ENCODE measurements around the gene MFAP3L.

Gene MFAP3L

DNA sequence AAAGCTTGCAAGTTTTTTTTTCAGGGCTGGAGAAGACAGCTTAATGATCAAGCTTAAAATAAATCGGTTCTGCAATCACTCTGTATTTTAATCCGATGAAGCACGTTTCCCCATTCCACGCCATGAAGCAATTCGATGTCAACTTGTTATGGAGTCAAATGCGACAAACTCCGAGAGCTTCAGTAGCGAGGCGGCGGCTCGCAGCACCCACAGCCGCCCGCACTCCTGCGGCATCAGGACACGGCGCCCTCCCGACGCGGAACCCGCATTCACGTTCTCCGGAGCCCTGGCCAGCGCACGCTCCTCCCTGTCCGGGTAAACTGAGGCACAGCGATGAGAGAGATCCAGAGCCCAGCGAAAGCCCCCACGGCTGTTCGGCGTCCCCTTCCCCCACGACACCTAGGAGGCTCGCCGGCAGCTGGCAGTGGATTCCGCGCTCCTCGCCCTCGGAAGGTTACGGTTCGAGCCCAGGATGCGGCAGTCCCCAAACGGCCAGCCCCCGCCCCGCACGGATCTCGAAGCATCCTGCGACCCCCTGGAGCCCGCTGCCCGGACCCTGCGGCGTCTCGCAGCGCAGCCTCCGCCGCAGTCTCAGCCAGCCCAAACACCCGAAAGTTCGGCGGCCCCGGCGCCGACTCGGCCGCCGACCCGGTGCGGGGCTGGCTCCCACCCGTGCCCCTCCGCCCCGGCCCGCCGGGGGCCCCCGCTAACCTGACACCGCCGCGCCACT lies 507 bp downstream of the MFAP3L start:
- FAIRE-seq: no peak

DNA sequence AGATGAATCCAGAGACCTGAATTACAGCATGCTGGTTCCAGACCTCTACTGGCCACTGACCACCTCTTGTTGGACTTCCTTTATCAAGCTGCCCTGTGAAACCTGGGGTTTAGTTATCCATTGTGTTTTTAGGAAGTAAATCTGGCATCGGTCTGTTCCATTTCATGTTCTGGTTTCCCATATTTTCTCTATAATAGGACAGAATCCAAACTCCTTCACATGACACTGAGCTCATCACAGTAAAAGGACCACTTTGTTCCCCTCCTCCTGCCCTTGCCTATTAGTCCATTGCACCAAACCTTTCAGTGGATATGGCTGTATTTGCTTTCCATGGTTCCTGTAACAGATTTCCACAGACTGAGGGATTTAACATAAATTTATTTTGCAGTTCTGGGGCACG lies 4.0 kb downstream of the MFAP3L start:
- DNase-seq (ENCODE audit: insufficient read length, low spot score) (no peak), FAIRE-seq (no peak)

More for the DNA sequence above, 507 bp downstream of the MFAP3L start:
- no peak for DNase-seq (ENCODE audit: insufficient read length, low spot score)

DNA sequence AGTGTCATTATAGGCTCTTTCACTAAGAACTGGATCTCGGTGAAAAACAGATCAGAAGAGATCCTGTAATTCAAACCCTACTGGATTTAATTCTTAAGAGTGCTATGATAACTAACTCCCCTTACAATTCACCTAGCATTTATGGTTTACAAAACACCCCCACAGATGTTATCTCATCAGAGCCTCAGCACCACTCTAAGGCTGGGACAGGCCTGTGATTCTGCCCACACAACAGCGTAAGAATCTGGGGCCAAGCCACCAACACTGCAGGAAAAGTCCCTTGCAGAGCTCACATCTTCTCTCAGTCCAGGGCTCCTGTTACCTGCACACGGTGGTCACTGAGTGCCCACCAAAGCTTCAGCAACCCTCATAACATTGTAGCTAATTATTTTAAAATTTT lies 8.9 kb downstream of the MFAP3L start:
- DNase-seq (ENCODE audit: insufficient read length, low spot score): no peak
- no peak for FAIRE-seq

GRCh38 chr4:170015285-170015684 lies 10.9 kb downstream of the MFAP3L start:
- DNase-seq (ENCODE audit: insufficient read length, low spot score) (no peak), FAIRE-seq (no peak)

- no peak for FAIRE-seq
- DNase-seq (ENCODE audit: insufficient read length, low spot score): no peak
Measured at GRCh38 chr4:170014359-170015011, 11.7 kb downstream of the MFAP3L start.

DNA sequence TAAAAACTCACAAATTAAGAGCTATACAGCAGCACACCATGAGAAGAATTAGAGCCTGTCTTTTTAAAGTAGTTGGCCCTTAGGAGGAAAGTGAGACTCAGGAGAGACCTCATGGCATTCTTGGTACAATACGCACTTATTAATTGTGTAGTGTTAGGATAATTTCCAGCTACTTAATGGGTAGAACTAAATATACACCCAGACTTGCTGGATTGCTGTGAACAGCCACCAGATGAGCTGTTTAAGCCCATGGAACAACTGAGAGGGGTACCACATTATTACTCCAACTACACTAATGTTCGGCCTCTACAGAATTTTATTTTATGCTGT lies 13.6 kb downstream of the MFAP3L start:
- FAIRE-seq (no peak), DNase-seq (ENCODE audit: insufficient read length, low spot score) (no peak)

GRCh38 chr4:170011921-170012628 lies 14.1 kb downstream of the MFAP3L start:
- DNase-seq (ENCODE audit: insufficient read length, low spot score) (no peak), FAIRE-seq (no peak)

- FAIRE-seq (no peak), DNase-seq (ENCODE audit: insufficient read length, low spot score) (no peak)
Measured at GRCh38 chr4:170009291-170009690, 16.9 kb downstream of the MFAP3L start.

- no peak for FAIRE-seq
- DNase-seq (ENCODE audit: insufficient read length, low spot score): no peak
Measured at GRCh38 chr4:170008801-170009200, 17.4 kb downstream of the MFAP3L start.

GRCh38 chr4:170008371-170008770 lies 17.8 kb downstream of the MFAP3L start:
- no peak for FAIRE-seq
- DNase-seq (ENCODE audit: insufficient read length, low spot score): no peak

GRCh38 chr4:170007113-170007512 lies 19.1 kb downstream of the MFAP3L start:
- DNase-seq (ENCODE audit: insufficient read length, low spot score) (no peak), FAIRE-seq (no peak)

GRCh38 chr4:170005472-170005871 lies 20.7 kb downstream of the MFAP3L start:
- no peak for FAIRE-seq
- no peak for DNase-seq (ENCODE audit: insufficient read length, low spot score)

GRCh38 chr4:170004651-170005295 lies 21.4 kb downstream of the MFAP3L start:
- FAIRE-seq (no peak), DNase-seq (ENCODE audit: insufficient read length, low spot score) (no peak)

DNA sequence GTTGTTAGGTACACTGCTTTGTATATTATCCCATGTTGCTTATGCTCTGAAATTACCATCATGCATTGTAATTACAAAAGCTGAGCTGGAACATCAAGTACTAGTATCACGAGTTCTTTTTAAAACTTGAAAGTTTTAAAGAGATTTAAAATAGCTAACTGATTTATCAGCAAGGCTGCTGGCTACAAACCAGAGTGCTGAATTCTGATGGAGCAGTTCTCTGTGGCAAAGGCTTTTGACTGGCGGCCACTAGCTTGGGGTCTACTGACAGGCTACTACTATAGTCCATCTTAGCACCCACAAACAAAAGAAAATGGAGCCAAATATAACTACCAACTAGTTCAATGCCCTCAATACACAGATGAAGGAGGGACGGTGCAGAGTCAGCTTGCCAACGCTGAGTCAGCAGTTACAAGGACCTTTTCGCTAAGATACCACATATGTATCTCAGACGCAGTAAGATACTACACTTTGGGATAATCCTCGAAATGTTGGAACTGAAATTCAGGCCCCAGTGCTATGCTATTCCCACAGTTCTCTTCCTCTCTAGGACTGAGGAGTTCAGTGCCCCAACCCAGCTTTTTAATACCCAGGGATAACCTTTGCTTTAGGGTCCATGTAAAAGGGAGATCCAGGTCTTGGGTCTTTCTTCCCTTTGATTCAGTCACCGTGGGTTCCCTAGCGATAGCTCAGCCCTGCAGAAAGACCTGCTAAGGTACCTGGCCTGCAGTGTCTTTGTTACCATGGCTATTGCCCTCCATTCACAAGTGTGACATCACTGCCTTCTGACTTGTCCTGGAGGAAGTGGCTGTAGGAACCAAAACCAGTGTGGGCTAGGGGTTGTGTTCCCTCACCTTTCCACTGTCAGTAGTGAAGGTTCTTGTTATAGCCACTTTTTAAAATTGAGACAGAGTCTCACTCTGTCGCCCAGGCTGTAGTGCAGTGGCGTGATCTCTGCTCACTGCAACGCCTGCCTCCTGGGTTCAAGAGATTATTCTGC lies 22.8 kb downstream of the MFAP3L start:
- DNase-seq (ENCODE audit: insufficient read length, low spot score) (no peak), FAIRE-seq (no peak)

GRCh38 chr4:170001745-170002267 lies 24.4 kb downstream of the MFAP3L start:
- FAIRE-seq (no peak), DNase-seq (ENCODE audit: insufficient read length, low spot score) (no peak)

DNA sequence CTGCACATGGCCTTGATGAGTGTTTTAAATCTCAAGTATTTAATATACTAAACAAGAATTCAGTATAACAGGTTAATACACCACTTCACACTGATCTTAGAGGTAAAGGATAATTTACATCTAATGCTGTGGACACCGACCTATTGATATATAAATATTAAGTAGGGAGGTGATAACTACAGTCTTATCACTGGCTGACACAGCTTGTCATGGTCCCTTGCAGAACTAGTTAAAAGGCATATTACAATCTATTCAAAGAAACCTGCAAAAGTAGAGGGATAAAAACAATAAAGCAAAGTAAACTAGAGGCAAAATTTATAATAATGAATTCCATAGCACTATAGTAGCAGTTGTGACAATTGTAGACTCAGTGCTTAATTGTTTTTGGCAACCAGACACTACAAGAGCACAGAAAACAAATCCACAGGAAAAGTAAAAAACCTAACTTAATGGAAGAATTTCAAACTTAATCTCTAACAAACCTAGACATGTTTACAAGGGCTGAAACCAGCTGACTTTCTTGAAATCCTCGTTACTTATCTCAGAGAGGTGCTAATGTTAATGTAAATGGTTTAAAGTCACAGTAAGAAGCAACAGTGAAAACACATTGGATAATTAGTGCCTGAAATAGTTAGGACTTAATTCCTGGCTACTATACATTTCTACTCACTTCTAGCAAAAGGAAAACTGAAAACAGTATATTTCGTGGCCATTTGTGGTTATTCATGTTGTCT lies 25.0 kb downstream of the MFAP3L start:
- no peak for FAIRE-seq

GRCh38 chr4:169999923-170000322 lies 26.3 kb downstream of the MFAP3L start:
- no peak for DNase-seq (ENCODE audit: insufficient read length, low spot score)
- FAIRE-seq: no peak

More for the DNA sequence above, 25.0 kb downstream of the MFAP3L start:
- no peak for DNase-seq (ENCODE audit: insufficient read length, low spot score)

GRCh38 chr4:169998981-169999380 lies 27.2 kb downstream of the MFAP3L start:
- FAIRE-seq (no peak), DNase-seq (ENCODE audit: insufficient read length, low spot score) (no peak)
